ENCODE measurements around the gene CHMP1A.

- TF ChIP-seq POLR2A (IDR thresholded peaks at IDR 0.05) (no peak), CTCF (IDR thresholded peaks at IDR 0.05) (no peak)
Measured at GRCh38 chr16:89619840-89620239, 37.7 kb downstream of the CHMP1A start.

Data from body of pancreas (tissue), 4 donors.